ENCODE data around the gene WDR49. TPM values are rescaled to one million over a fixed set of nuclear protein-coding genes. Genes with fewer than 3 reads are reported as not detected.
A peak's percentile ranks its signal among the peaks of the same experiment; 100 is the strongest.

Gene WDR49
- total and polyA plus RNA-seq, 10 of the 15 experiments (the other 5 are each of a cell fraction or from before 2014, with no cell fraction given) = 0.05 to 0.15 TPM; not detected in 8

- TF ChIP-seq, protein P1, sequence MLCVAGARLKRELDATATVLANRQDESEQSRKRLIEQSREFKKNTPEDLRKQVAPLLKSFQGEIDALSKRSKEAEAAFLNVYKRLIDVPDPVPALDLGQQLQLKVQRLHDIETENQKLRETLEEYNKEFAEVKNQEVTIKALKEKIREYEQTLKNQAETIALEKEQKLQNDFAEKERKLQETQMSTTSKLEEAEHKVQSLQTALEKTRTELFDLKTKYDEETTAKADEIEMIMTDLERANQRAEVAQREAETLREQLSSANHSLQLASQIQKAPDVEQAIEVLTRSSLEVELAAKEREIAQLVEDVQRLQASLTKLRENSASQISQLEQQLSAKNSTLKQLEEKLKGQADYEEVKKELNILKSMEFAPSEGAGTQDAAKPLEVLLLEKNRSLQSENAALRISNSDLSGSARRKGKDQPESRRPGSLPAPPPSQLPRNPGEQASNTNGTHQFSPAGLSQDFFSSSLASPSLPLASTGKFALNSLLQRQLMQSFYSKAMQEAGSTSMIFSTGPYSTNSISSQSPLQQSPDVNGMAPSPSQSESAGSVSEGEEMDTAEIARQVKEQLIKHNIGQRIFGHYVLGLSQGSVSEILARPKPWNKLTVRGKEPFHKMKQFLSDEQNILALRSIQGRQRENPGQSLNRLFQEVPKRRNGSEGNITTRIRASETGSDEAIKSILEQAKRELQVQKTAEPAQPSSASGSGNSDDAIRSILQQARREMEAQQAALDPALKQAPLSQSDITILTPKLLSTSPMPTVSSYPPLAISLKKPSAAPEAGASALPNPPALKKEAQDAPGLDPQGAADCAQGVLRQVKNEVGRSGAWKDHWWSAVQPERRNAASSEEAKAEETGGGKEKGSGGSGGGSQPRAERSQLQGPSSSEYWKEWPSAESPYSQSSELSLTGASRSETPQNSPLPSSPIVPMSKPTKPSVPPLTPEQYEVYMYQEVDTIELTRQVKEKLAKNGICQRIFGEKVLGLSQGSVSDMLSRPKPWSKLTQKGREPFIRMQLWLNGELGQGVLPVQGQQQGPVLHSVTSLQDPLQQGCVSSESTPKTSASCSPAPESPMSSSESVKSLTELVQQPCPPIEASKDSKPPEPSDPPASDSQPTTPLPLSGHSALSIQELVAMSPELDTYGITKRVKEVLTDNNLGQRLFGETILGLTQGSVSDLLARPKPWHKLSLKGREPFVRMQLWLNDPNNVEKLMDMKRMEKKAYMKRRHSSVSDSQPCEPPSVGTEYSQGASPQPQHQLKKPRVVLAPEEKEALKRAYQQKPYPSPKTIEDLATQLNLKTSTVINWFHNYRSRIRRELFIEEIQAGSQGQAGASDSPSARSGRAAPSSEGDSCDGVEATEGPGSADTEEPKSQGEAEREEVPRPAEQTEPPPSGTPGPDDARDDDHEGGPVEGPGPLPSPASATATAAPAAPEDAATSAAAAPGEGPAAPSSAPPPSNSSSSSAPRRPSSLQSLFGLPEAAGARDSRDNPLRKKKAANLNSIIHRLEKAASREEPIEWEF (IDR thresholded peaks at IDR 0.05; ENCODE audit: insufficient replicate concordance, low read depth, low read length) = no peak
- TF ChIP-seq MYC (IDR thresholded peaks at IDR 0.05; ENCODE audit: insufficient read depth, insufficient read length, insufficient replicate concordance, low read length, severe bottlenecking) (no peak), PBX3 (IDR thresholded peaks at IDR 0.05; ENCODE audit: insufficient replicate concordance, low read depth, low read length) (peak; percentile 62), PKNOX1 (IDR thresholded peaks at IDR 0.05) (peak; percentile 84), POLR2A (IDR thresholded peaks at IDR 0.05; ENCODE audit: low read depth, low read length) (no peak), ELK1 (IDR thresholded peaks at IDR 0.05; ENCODE audit: low read depth, low read length) (no peak), PML (IDR thresholded peaks at IDR 0.05; ENCODE audit: low read length) (0 out of 2 replicates have a peak, but pooled peaks have one; percentile 29), NR2C2 (IDR thresholded peaks at IDR 0.05; ENCODE audit: borderline replicate concordance, control insufficient read depth, insufficient read length, low read depth) (no peak), POLR2AphosphoS5 (IDR thresholded peaks at IDR 0.05; ENCODE audit: low read length) (no peak), TAF1 (IDR thresholded peaks at IDR 0.05; ENCODE audit: borderline replicate concordance, low read depth, low read length) (no peak), NBN (IDR thresholded peaks at IDR 0.05) (0 out of 2 replicates have a peak, but pooled peaks have one; percentile 31)
- TF ChIP-seq, protein P2, sequence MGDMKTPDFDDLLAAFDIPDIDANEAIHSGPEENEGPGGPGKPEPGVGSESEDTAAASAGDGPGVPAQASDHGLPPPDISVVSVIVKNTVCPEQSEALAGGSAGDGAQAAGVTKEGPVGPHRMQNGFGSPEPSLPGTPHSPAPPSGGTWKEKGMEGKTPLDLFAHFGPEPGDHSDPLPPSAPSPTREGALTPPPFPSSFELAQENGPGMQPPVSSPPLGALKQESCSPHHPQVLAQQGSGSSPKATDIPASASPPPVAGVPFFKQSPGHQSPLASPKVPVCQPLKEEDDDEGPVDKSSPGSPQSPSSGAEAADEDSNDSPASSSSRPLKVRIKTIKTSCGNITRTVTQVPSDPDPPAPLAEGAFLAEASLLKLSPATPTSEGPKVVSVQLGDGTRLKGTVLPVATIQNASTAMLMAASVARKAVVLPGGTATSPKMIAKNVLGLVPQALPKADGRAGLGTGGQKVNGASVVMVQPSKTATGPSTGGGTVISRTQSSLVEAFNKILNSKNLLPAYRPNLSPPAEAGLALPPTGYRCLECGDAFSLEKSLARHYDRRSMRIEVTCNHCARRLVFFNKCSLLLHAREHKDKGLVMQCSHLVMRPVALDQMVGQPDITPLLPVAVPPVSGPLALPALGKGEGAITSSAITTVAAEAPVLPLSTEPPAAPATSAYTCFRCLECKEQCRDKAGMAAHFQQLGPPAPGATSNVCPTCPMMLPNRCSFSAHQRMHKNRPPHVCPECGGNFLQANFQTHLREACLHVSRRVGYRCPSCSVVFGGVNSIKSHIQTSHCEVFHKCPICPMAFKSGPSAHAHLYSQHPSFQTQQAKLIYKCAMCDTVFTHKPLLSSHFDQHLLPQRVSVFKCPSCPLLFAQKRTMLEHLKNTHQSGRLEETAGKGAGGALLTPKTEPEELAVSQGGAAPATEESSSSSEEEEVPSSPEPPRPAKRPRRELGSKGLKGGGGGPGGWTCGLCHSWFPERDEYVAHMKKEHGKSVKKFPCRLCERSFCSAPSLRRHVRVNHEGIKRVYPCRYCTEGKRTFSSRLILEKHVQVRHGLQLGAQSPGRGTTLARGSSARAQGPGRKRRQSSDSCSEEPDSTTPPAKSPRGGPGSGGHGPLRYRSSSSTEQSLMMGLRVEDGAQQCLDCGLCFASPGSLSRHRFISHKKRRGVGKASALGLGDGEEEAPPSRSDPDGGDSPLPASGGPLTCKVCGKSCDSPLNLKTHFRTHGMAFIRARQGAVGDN (IDR thresholded peaks at IDR 0.05) = no peak
- TF ChIP-seq, protein P3, sequence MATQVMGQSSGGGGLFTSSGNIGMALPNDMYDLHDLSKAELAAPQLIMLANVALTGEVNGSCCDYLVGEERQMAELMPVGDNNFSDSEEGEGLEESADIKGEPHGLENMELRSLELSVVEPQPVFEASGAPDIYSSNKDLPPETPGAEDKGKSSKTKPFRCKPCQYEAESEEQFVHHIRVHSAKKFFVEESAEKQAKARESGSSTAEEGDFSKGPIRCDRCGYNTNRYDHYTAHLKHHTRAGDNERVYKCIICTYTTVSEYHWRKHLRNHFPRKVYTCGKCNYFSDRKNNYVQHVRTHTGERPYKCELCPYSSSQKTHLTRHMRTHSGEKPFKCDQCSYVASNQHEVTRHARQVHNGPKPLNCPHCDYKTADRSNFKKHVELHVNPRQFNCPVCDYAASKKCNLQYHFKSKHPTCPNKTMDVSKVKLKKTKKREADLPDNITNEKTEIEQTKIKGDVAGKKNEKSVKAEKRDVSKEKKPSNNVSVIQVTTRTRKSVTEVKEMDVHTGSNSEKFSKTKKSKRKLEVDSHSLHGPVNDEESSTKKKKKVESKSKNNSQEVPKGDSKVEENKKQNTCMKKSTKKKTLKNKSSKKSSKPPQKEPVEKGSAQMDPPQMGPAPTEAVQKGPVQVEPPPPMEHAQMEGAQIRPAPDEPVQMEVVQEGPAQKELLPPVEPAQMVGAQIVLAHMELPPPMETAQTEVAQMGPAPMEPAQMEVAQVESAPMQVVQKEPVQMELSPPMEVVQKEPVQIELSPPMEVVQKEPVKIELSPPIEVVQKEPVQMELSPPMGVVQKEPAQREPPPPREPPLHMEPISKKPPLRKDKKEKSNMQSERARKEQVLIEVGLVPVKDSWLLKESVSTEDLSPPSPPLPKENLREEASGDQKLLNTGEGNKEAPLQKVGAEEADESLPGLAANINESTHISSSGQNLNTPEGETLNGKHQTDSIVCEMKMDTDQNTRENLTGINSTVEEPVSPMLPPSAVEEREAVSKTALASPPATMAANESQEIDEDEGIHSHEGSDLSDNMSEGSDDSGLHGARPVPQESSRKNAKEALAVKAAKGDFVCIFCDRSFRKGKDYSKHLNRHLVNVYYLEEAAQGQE (IDR thresholded peaks at IDR 0.05; ENCODE audit: low read depth, low read length) = no peak
Measured at GRCh38 chr3:167691366-167691765, 37.6 kb upstream of the WDR49 start (continued).
